Ascending aorta (tissue), 2 donors: ENCODE data around the gene FCGR3A. TPM values are rescaled to one million over a fixed set of nuclear protein-coding genes. Genes with fewer than 3 reads are reported as not detected.

Experiments
- DNase-seq, 2 donors: peaks; one replicate each; pipeline ENCODE4 v3.0.0-alpha.2; 2019; ENCODE audit warnings: low spot score in 2 of 2
- H3K27ac ChIP-seq, 2 donors: fragments of 200-600 bp; sonication (generic); one replicate each; pipeline ENCODE4 v1.5.1; 2016 to 2017; ENCODE audit warnings: mild to moderate bottlenecking in 1 of 2
- H3K27me3 ChIP-seq: fragments of 200-600 bp; sonication (generic); one replicate; pipeline ENCODE4 v1.5.1; 2017
- H3K36me3 ChIP-seq, 2 donors: fragments of 200-600 bp; sonication (generic); one replicate each; pipeline ENCODE4 v1.5.1; 2016
- H3K4me1 ChIP-seq, 2 donors: fragments of 200-600 bp; sonication (generic); one replicate each; pipeline ENCODE4 v1.5.1; 2016 to 2017; ENCODE audit warnings: mild to moderate bottlenecking in 1 of 2
- H3K4me3 ChIP-seq, 2 donors: fragments of 200-600 bp; sonication (generic); one replicate each; pipeline ENCODE4 v1.5.1; 2016 to 2017; ENCODE audit warnings: mild to moderate bottlenecking in 1 of 2
- H3K9me3 ChIP-seq, 2 donors: fragments of 200-600 bp; sonication (generic); one replicate each; pipeline ENCODE4 v1.5.1; 2016
- CTCF ChIP-seq, 3 experiments: fragments of 200-600 bp in 2 of 3; fragments of 450-650 bp in 1 of 3; sonication (generic) in 2 of 3; IDR thresholded peaks; one replicate each; pipeline ENCODE4 v1.5.1; 2016 to 2019; ENCODE audit warnings: antibody characterized with exemption in 3 of 3, mild to moderate bottlenecking in 1 of 3, moderate library complexity in 1 of 3
- intact Hi-C: fragments of 100-400 bp; cut with DNase I; formaldehyde crosslinking; loops from one replicate; pipeline ENCODE4 v1.15.1; 2023
- total RNA-seq: library from RNA; depleted of rRNA; stranded (reverse); fragments of >200 nt; gene quantifications from one replicate; pipeline ENCODE4 v1.1.0, GENCODE V29; 2016

FCGR3A gene
- total RNA-seq, 1 donor from 2014 or later: 8.8 TPM

- Histone ChIP-seq H3K4me1 (no peaks in the 10 kb centered on the region), H3K9me3 (no peaks in the 10 kb centered on the region), H3K4me3 (no peak overlapping the region), H3K27ac (no peak overlapping the region), H3K36me3 (no peaks in the 10 kb centered on the region), H3K27me3 (no peaks in the 10 kb centered on the region)
- intact Hi-C loops: no loop called here
- no peak for TF ChIP-seq CTCF (IDR thresholded peaks at IDR 0.05)
- DNase-seq: no peak
Observed at GRCh38 chr1:161494091-161494735, 55.4 kb downstream of the FCGR3A start.

- DNase-seq: no peak
- H3K4me3 ChIP-seq: no peak overlapping the region
- intact Hi-C loops: no loop called here
- no peaks in the 10 kb centered on the region for H3K27me3 ChIP-seq
- no peaks in the 10 kb centered on the region for H3K4me1 ChIP-seq
- H3K9me3 ChIP-seq: no peaks in the 10 kb centered on the region
- no peak overlapping the region for H3K27ac ChIP-seq
- H3K36me3 ChIP-seq: no peaks in the 10 kb centered on the region
- TF ChIP-seq CTCF (IDR thresholded peaks at IDR 0.05): no peak
Observed at GRCh38 chr1:161492827-161493226, 56.8 kb downstream of the FCGR3A start.

Other genes starting within 250 kb of the FCGR3A start
- 2.4 TPM for gene MPZ, start 239.8 kb downstream of the FCGR3A start, total RNA-seq
- gene SDHC, start 235.4 kb downstream of the FCGR3A start, total RNA-seq: 23.2 TPM
- not detected for gene CFAP126, start 181.9 kb downstream of the FCGR3A start, total RNA-seq
- gene FCGR2A, start 44.4 kb downstream of the FCGR3A start, total RNA-seq: 23.6 TPM
- 1.9 TPM for gene HSPA6, start 25.3 kb downstream of the FCGR3A start, total RNA-seq
- gene FCGR3B, start 81.4 kb upstream of the FCGR3A start, total RNA-seq: not detected
- gene FCGR2B, start 113.3 kb upstream of the FCGR3A start, total RNA-seq: 14.5 TPM
- gene FCRLA, start 157.4 kb upstream of the FCGR3A start, total RNA-seq: not detected
- not detected for gene FCRLB, start 171.7 kb upstream of the FCGR3A start, total RNA-seq
- 21.0 TPM for gene DUSP12, start 200.0 kb upstream of the FCGR3A start, total RNA-seq
- gene ATF6, start 216.5 kb upstream of the FCGR3A start, total RNA-seq: 12.3 TPM